GM20431 (cell line): ENCODE measurements around the gene HELZ.

Experiments
- in situ Hi-C: fragments of 300-500 bp; cut with MseI, MboI; formaldehyde crosslinking; loops from one replicate; pipeline ENCODE4 v1.15.0; 2020; ENCODE audit warnings: low sequenced_read_pairs; ENCODE audit not compliant: unreplicated experiment

HELZ gene

GRCh38 chr17:67098006-67098405, 147.0 kb downstream of the HELZ start:
- in situ Hi-C loops: loop anchor here (25.0 kb wide), 1 partner anchor 361 kb away; no protein-coding TSS in a partner anchor

DNA sequence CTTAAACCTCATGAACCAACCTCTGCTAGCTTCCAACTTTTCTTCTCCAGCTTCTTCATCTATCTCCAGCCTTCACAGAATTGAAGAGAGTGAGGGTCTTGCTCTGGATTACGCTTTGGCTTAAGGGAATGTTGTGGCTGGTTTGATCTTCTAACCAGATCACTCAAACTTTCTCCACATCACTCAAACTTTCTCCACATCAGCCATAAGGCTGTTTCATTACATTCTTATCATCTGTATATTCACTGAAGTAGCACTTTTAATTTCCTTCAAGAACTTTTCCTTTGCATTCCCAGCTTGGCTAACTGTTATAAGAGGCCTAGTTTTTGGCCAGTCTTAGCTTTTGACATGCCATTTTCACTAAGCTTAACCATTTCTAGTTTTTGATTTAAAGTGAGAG, 148.4 kb downstream of the HELZ start:
- in situ Hi-C loops: loop anchor here (25.0 kb wide), 1 partner anchor 359 kb away; no protein-coding TSS in a partner anchor

DNA sequence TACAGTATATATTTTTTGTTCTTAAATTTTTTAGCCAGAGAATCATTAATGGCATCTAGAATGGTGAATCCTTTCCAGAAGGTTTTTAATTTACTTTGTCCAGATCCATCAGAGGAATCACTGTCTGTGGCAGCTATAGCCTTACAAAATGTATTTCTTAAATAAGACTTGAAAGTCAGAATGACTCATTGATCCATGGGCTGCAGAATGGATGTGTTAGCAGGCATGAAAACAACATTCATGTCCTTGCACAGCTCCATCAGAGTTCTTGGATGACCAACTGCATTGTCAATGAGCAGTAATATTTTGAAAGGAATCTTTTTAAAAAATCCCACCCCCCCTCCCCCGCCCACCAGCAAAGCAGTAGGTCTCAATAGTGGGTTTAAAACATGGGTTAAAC, 149.2 kb downstream of the HELZ start:
- in situ Hi-C loops: loop anchor here (25.0 kb wide), 1 partner anchor 359 kb away; no protein-coding TSS in a partner anchor

DNA sequence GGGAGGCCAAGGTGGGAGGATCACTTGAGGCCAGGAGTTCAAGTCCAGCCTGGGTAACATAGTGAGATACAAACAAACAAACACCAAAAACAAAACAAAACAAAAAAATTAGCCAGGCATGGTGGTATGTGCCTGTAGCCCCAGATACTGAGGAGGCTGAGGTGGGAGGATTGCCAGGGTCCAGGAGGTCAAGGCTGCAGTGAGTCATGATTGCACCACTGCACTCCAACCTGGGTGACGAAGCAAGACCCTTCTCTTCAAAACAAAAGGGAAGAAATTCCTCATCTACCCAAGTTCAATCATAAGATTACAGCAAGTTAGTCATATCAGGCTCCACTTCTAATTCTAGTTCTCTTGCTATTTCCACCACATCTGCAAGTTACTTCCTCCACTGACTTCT, 149.7 kb downstream of the HELZ start:
- in situ Hi-C loops: loop anchor here (25.0 kb wide), 1 partner anchor 358 kb away; no protein-coding TSS in a partner anchor

GRCh38 chr17:67093348-67093747, 151.6 kb downstream of the HELZ start:
- in situ Hi-C loops: loop anchor here (25.0 kb wide), 1 partner anchor 356 kb away; no protein-coding TSS in a partner anchor

DNA sequence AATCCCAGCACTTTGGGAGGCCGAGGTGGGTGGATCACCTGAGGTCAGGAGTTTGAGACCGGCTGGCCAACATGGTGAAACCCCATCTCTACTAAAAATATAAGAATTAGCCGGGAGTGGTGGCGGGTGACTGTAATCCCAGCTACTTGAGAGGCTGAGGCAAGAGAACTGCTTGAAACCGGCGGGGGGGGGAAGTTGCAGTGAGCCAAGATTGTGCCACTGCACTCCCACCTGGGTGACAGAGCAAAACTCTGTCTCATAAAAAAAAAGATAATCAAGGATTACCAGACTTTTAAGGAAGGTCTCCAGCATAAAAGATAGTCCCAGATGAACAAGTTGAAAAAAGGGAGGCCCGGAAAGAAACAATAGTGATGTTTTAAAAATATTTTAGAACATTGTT, 152.3 kb downstream of the HELZ start:
- in situ Hi-C loops: loop anchor here (25.0 kb wide), 1 partner anchor 355 kb away; no protein-coding TSS in a partner anchor

- in situ Hi-C loops: loop anchor here (25.0 kb wide), 1 partner anchor 355 kb away; no protein-coding TSS in a partner anchor
Observed at GRCh38 chr17:67092291-67092690, 152.7 kb downstream of the HELZ start.

- in situ Hi-C loops: loop anchor here (25.0 kb wide), 1 partner anchor 353 kb away; no protein-coding TSS in a partner anchor
Observed at GRCh38 chr17:67090341-67090740, 154.7 kb downstream of the HELZ start.

DNA sequence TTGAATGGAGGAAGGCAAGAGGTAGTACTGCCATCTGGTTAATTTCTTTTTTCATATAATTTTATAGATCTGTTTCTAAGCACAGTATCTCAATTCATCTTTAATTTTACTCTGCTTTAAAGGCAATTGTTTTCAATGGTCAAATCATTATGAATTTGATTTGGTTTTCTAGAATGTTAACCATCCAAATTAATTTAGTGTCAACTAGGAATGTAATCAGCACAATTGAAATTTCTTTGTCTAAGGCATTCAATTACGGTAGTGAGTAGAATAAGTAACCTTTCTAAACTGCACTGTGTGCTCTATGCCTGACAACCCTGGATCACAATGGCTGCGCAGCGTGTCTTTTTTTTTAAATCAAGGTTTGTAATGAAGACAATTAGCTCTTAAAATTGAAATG, 156.4 kb downstream of the HELZ start:
- in situ Hi-C loops: loop anchor here (25.0 kb wide), 1 partner anchor 351 kb away; no protein-coding TSS in a partner anchor

- in situ Hi-C loops: loop anchor here (25.0 kb wide), 1 partner anchor 348 kb away; no protein-coding TSS in a partner anchor
Observed at GRCh38 chr17:67085406-67085805, 159.6 kb downstream of the HELZ start.

DNA sequence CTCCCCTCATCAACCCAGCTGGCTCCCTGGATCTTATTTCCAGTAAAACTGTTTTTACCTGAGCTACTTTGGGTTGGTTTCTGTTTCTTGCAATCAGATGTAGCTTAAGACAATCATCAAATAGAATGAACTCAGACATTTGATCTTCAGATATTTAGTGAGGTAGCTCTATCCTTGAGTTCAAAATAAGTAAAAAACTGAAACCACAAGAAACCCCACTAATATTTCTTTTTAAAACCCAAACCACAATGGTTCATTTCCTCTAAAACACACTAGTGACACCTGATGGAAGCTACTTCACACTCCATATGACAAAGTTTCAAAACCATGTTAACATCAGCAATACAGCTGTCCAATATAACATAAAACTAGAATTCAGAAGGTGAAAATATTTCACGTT, 162.9 kb downstream of the HELZ start:
- in situ Hi-C loops: loop anchor here (25.0 kb wide), 1 partner anchor 345 kb away; no protein-coding TSS in a partner anchor

DNA sequence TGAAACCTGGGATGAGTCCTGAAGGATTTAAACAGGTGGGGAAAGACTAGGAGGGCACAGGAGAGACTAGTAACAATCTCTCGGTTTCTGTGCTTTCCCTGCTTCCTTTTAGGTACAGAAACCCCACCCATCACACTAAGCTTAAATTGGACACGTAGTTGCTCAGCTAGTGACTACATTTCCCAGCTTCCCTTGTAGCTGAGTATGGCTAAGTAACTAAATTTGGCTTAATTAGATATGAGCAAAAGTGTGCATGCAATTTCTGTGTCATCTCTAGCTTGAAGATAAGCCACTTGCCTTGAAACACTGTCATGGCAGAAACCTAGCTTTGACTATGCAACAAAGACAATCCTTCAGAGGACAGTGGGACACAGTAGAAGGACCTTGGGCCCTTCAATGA, 164.2 kb downstream of the HELZ start:
- in situ Hi-C loops: loop anchor here (25.0 kb wide), 1 partner anchor 344 kb away; no protein-coding TSS in a partner anchor

GRCh38 chr17:67079491-67079890, 165.5 kb downstream of the HELZ start:
- in situ Hi-C loops: loop anchor here (25.0 kb wide), 1 partner anchor 342 kb away; no protein-coding TSS in a partner anchor

GRCh38 chr17:67078292-67078691, 166.7 kb downstream of the HELZ start:
- in situ Hi-C loops: loop anchor here (25.0 kb wide), 1 partner anchor 341 kb away; no protein-coding TSS in a partner anchor

DNA sequence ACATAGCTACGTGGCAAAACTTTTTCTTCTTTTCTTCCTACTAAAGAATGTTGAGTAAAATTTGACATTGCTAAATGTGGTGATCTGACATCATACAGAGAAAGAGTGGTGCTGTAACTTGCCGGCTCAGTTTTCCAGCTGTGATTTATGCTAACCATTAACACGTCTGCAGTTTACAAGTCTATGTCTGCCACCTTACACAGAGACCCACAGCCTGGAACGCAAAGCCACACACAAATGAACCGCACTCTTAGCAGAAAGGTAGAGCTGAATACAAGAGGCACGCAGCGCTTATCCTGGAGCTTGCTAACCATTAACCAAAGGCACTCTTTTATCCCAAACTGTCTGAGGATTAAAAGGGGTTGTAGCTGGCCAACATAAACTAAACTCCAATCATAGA, 168.7 kb downstream of the HELZ start:
- in situ Hi-C loops: loop anchor here (25.0 kb wide), 1 partner anchor 339 kb away; no protein-coding TSS in a partner anchor

DNA sequence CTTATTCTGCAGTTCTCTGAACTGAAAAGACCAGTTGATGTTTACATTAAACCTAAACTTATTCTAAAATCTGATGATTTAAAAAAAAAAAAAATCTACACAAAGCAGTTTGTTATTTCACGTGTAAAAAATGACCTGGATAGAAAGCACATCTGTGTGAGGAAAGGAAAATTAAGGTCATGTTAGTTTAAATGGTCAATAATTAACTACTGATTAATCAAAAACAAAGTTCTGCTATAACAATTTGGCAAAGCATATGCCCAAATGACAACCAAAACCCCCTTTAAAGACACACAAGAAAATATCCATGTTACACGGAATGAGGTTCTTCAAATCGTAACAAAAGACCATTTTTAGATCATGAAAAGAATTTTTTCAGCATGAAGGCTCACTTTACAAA, 170.2 kb downstream of the HELZ start:
- in situ Hi-C loops: loop anchor here (25.0 kb wide), 1 partner anchor 337 kb away; no protein-coding TSS in a partner anchor

DNA sequence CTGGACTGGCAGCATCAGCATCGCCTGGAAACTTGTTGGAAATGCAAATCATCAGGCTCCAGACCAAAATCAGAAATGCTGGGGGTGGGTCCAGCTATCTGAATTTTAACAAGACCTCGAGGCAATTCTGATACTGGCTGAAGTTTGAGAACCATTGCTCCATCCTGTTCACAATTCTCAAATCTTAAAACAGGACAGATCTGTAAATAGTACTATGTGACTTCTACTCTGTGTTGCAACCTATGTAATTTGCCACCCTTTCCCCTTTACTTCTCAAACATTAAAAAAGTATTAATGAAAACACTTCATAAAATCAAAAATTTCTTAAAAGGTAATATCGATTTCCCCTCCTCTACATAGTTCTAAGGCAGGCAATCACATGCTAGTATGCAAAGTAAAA, 172.1 kb downstream of the HELZ start:
- in situ Hi-C loops: no loop called here

- in situ Hi-C loops: no loop called here
Observed at GRCh38 chr17:67071595-67071994, 173.4 kb downstream of the HELZ start.

GRCh38 chr17:67069603-67070136, 175.3 kb downstream of the HELZ start:
- in situ Hi-C loops: no loop called here

GRCh38 chr17:67068999-67069398, 176.0 kb downstream of the HELZ start:
- in situ Hi-C loops: no loop called here
